Spleen (tissue), 11 donors: ENCODE data around the gene KITLG. TPM values are rescaled to one million over a fixed set of nuclear protein-coding genes. Genes with fewer than 3 reads are reported as not detected.

Source experiments
- DNase-seq: peaks from one replicate; pipeline ENCODE4 v3.0.0-alpha.2; 2020
- H3K27ac ChIP-seq, 8 donors: fragments of 200-600 bp; sonication (generic) in 7 of 8; 1 replicate in 4 of 8; 2 replicates in 4 of 8; pipeline versions ENCODE4 v1.5.0 to v1.8.0; 2016 to 2021; ENCODE audit warnings: inconsistent platforms in 4 of 8, mild to moderate bottlenecking in 4 of 8, moderate library complexity in 1 of 8
- H3K27me3 ChIP-seq, 7 donors: fragments of 200-600 bp; sonication (generic) in 6 of 7; replicated peaks in 1 of 7; 1 replicate in 4 of 7; 2 replicates in 3 of 7; pipeline versions ENCODE4 v1.5.0 to v1.8.0; 2016 to 2021; ENCODE audit warnings: inconsistent platforms in 3 of 7, mild to moderate bottlenecking in 1 of 7
- H3K36me3 ChIP-seq, 6 donors: fragments of 200-600 bp; sonication (generic) in 5 of 6; 1 replicate in 4 of 6; 2 replicates in 2 of 6; pipeline versions ENCODE4 v1.5.0 to v1.8.0; 2016 to 2021; ENCODE audit warnings: inconsistent platforms in 2 of 6
- H3K4me1 ChIP-seq, 6 donors: fragments of 200-600 bp; sonication (generic) in 5 of 6; 1 replicate in 3 of 6; 2 replicates in 3 of 6; pipeline versions ENCODE4 v1.5.0 to v1.8.0; 2016 to 2021; ENCODE audit warnings: inconsistent platforms in 3 of 6
- H3K4me3 ChIP-seq, 8 donors: fragments of 200-600 bp; sonication (generic) in 7 of 8; 1 replicate in 4 of 8; 2 replicates in 4 of 8; pipeline versions ENCODE4 v1.5.0 to v1.8.0; 2016 to 2021; ENCODE audit warnings: inconsistent platforms in 4 of 8, mild to moderate bottlenecking in 4 of 8, moderate library complexity in 2 of 8
- H3K9me3 ChIP-seq, 8 donors: fragments of 200-600 bp; sonication (generic) in 7 of 8; 1 replicate in 4 of 8; 2 replicates in 4 of 8; pipeline versions ENCODE4 v1.5.0 to v1.8.0; 2016 to 2021; ENCODE audit warnings: inconsistent platforms in 4 of 8
- POLR2A ChIP-seq, 3 donors: fragments of 450-650 bp; IDR thresholded peaks; one replicate each; pipeline ENCODE4 v1.5.1; 2017; ENCODE audit warnings: antibody characterized with exemption in 3 of 3, mild to moderate bottlenecking in 1 of 3
- POLR2AphosphoS5 ChIP-seq, 3 donors: sonication (generic); formaldehyde crosslinking; IDR thresholded peaks; one replicate each; pipeline ENCODE4 v1.5.1; 2017; ENCODE audit warnings: antibody characterized with exemption in 3 of 3
- WGBS, 5 donors: extraction: QIAGEN DNeasy Blood & Tissue Kit in 3 of 5; methylation state at CpG; one replicate each; pipeline versions ENCODE4 v1.1.5 to v1.1.7; 2013 to 2018; 5-methylcytosine and 5-hydroxymethylcytosine counted together
- intact Hi-C: fragments of 100-400 bp; cut with DNase I; formaldehyde crosslinking; loops from one replicate; pipeline ENCODE4 v1.15.0; 2023; ENCODE audit warnings: low total_unique reads
- polyA plus RNA-seq, 3 donors: library from polyadenylated mRNA; stranded (reverse); fragments of 200-250 nt; gene quantifications; one replicate each; pipeline ENCODE4 v1.2.1, GENCODE V29; 2013
- total RNA-seq, 7 donors: library from RNA; depleted of rRNA in 3 of 7; stranded (reverse); fragments of >200 nt in 3 of 7; fragmentation: NEBNext Ultra II Directional in 4 of 7; extraction: Animal tissue kit (Norgen Biotek cat#: 25700) in 4 of 7; gene quantifications; one replicate each; pipeline versions ENCODE4 v1.1.0 to v1.2.1, GENCODE V29; 2016 to 2021
- TF ChIP-seq, protein P1 (sequence below), 11 experiments: fragments of 200-600 bp in 7 of 11; fragments of 450-650 bp in 4 of 11; sonication (generic) in 4 of 11; IDR thresholded peaks in 8 of 11; conservative IDR thresholded peaks in 3 of 11; 1 replicate in 7 of 11; 2 replicates in 4 of 11; pipeline versions ENCODE4 v1.4.0 to v1.8.0; 2016 to 2021; ENCODE audit warnings: antibody characterized with exemption in 11 of 11, inconsistent platforms in 4 of 11, mild to moderate bottlenecking in 1 of 11
- donor health status: healthy with polysubstance abuse.
- donor health status: DM: no; HTN: no; CAD: no; lungs with moderate emphysema.
- donor health status: DM: no; HTN: no; CAD: no.
- donor health status: Bipolar disorder and iron deficiency.
- donor health status: healthy.
- donor health status: DM: no; HTN: no; CAD: no.
- donor health status: DM: yes; HTN: yes; CAD: no.

KITLG gene
- total and polyA plus RNA-seq, 10 donors, result 0.74 to 8.2 (median 3.8) TPM

DNA sequence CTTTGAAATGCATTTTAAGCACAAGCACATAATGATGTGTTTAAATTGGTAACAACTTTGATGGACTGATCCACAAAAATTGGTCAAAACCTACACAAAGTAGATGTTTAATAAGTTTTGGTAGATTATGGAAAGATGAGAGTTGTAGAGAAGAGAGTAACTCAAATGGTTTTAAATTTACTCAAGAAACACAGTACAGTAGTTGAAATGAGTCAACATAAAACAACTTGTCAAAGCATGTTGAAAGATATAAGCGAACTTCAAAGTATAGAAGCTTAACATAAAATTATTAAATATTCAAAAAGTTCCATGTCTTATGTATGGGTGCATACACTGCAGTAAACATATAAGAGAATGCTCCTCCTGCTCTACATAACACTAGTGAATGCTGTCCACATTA is 49.4 kb downstream of the KITLG start:
- Histone ChIP-seq H3K36me3 (no peaks in the 10 kb centered on the region), H3K4me1 (no peaks in the 10 kb centered on the region), H3K27ac (no peak overlapping the region), H3K4me3 (no peak overlapping the region), H3K9me3 (peaks cover 0 to 12% (median 7%) of the 10 kb centered on the region in 8 donors), H3K27me3 (no peaks in the 10 kb centered on the region)
- no peak for DNase-seq
- TF ChIP-seq POLR2AphosphoS5 (IDR thresholded peaks at IDR 0.05) (no peak), POLR2A (IDR thresholded peaks at IDR 0.05) (no peak)
- TF ChIP-seq, protein P1, sequence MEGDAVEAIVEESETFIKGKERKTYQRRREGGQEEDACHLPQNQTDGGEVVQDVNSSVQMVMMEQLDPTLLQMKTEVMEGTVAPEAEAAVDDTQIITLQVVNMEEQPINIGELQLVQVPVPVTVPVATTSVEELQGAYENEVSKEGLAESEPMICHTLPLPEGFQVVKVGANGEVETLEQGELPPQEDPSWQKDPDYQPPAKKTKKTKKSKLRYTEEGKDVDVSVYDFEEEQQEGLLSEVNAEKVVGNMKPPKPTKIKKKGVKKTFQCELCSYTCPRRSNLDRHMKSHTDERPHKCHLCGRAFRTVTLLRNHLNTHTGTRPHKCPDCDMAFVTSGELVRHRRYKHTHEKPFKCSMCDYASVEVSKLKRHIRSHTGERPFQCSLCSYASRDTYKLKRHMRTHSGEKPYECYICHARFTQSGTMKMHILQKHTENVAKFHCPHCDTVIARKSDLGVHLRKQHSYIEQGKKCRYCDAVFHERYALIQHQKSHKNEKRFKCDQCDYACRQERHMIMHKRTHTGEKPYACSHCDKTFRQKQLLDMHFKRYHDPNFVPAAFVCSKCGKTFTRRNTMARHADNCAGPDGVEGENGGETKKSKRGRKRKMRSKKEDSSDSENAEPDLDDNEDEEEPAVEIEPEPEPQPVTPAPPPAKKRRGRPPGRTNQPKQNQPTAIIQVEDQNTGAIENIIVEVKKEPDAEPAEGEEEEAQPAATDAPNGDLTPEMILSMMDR (IDR thresholded peaks at IDR 0.05 in 8 of 11, conservative IDR thresholded peaks at IDR 0.05 in 3 of 11), result no peak
- 75 to 93% (median 83%) methylated on average over 1 of the region's 1 CpG for WGBS, 5 donors
- intact Hi-C loops, result no loop called here

DNA sequence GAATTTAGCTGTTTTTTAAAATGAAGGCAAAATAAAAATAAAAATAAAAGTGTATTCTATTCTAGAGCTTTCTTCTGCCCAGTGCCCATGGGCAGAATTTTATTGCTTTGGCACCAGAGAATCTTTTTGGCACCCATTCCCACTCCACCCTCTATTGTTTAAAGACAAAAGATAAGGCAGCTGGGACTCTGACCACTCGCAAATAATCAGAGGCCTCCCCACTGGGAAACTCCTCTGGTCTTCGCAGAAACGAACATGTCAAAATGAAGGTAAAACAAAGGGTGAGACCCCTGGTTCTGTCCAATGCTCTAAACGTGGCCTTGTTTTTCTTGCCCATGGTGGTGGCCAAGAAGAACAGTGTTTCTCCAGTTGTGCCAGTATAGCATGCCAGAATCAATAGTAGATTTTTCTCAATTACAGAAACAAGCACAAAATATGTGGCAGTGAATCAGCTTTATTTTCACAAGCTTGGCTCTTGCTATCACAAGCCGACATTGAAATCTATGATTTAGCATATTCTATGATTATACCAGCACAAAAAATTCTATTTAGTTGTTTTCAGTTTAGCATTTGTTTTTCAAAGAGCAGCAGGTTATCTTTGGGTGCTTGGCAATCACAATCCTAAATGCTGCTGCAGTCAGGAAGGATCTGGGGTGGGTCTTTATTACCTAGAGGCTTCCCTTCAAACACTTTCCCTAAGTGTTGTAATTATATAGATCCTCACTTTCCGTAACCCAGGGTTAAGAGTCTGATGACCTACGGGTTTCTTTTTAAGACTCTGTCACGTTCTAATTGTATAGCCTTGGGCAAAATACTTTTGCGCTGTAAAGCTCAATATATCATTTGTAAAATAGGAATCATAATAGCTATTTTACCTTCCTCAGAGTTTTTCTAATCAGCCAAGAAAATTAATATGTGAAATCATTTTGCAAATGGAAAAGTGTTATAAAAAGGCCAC is 50.5 kb downstream of the KITLG start:
- H3K27ac ChIP-seq, result peak overlapping the region in 5 of 8 donors; percentile 18 to 64 (median 54)
- 57 to 74% (median 61%) methylated on average over 9 of the region's 9 CpGs for WGBS, 5 donors

DNA sequence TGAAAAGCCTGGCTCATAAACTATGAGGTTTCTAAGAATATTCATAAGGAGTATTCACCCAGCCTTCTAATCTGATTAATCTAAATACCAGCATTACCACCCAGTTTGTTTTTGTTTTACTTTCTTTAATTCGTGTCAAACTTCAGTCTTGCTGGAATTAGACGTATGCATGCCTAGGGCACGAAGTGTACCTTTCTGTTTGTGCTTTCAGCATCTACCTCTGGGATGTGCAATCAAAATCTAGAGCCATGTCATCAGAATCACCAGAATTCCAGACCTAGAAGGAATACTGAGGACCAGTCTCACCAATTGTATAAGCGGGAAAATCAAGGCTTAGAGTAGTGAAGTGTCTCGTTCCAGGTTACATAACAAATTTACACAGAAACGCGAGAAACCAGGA is 57.3 kb downstream of the KITLG start:
- Histone ChIP-seq H3K4me1 (no peaks in the 10 kb centered on the region), H3K4me3 (no peak overlapping the region), H3K27ac (no peak overlapping the region), H3K9me3 (peaks cover 0 to 9% (median 6%) of the 10 kb centered on the region in 8 donors), H3K27me3 (no peaks in the 10 kb centered on the region), H3K36me3 (no peaks in the 10 kb centered on the region)
- TF ChIP-seq POLR2A (IDR thresholded peaks at IDR 0.05) (no peak), POLR2AphosphoS5 (IDR thresholded peaks at IDR 0.05) (no peak)
- TF ChIP-seq, protein P1 (IDR thresholded peaks at IDR 0.05 in 8 of 11, conservative IDR thresholded peaks at IDR 0.05 in 3 of 11), result no peak
- no peak for DNase-seq
- intact Hi-C loops, result no loop called here
- WGBS, 5 donors, result 91 to 95% (median 92%) methylated on average over 7 of the region's 7 CpGs

More for the DNA sequence above, 50.5 kb downstream of the KITLG start:
- intact Hi-C loops, result no loop called here
- H3K4me1 ChIP-seq, result no peaks in the 10 kb centered on the region
- no peaks in the 10 kb centered on the region for H3K36me3 ChIP-seq
- TF ChIP-seq POLR2AphosphoS5 (IDR thresholded peaks at IDR 0.05), result no peak
- TF ChIP-seq POLR2A (IDR thresholded peaks at IDR 0.05), result no peak
- TF ChIP-seq, protein P1 (IDR thresholded peaks at IDR 0.05 in 8 of 11, conservative IDR thresholded peaks at IDR 0.05 in 3 of 11), result no peak
- H3K27me3 ChIP-seq, result no peaks in the 10 kb centered on the region
- DNase-seq, result no peak
- peaks cover 0 to 12% (median 7%) of the 10 kb centered on the region in 8 donors for H3K9me3 ChIP-seq
- H3K4me3 ChIP-seq, result no peak overlapping the region

DNA sequence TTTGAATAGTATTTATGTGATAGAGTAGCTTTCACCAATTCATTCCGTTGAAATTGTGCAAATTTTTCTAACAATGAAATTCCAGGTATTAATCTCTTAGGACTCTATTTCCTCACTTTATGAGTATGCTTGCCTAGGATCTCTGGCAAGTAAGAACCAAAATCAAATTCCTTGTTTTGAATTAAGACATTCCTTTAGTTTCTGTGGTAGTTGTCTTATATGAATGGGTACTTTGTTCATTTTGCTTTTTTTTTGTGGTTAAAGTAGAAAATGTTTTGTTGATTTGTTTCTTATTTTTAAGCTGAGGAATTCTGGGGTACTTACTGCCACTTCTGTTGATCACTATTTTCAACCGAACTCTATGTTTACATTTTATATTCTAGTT is 59.8 kb downstream of the KITLG start:
- no peaks in the 10 kb centered on the region for H3K36me3 ChIP-seq
- H3K4me3 ChIP-seq, result no peak overlapping the region
- H3K4me1 ChIP-seq, result no peaks in the 10 kb centered on the region
- DNase-seq, result no peak
- intact Hi-C loops, result no loop called here
- TF ChIP-seq POLR2A (IDR thresholded peaks at IDR 0.05) (no peak), POLR2AphosphoS5 (IDR thresholded peaks at IDR 0.05) (no peak)
- TF ChIP-seq, protein P1 (IDR thresholded peaks at IDR 0.05 in 8 of 11, conservative IDR thresholded peaks at IDR 0.05 in 3 of 11), result no peak
- WGBS, 5 donors, result 73 to 85% (median 80%) methylated on average over 2 of the region's 2 CpGs
- no peak overlapping the region for H3K27ac ChIP-seq
- H3K9me3 ChIP-seq, result no peaks in the 10 kb centered on the region
- H3K27me3 ChIP-seq, result no peaks in the 10 kb centered on the region
